GM12892 (cell line): ENCODE measurements around the gene CD33.

Experiments
- POLR2AphosphoS5 ChIP-seq: IDR thresholded peaks from 2 replicates; pipeline ENCODE4 v1.6.1; 2011; ENCODE audit warnings: low read depth, low read length, control low read depth
- TAF1 ChIP-seq: IDR thresholded peaks from 2 replicates; pipeline ENCODE4 v1.6.1; 2011; ENCODE audit warnings: low read depth, mild to moderate bottlenecking, control low read depth, low read length, borderline replicate concordance

- TF ChIP-seq POLR2AphosphoS5: no peak
- TF ChIP-seq TAF1: no peak
These were observed 21.3 kb downstream of the CD33 start for GRCh38 chr19:51246164-51246552.
